ENCODE results near the gene MRPL22. TPM values are rescaled to one million over a fixed set of nuclear protein-coding genes. Genes with fewer than 3 reads are reported as not detected.
"Not testable (repeated sequence)": the region's sequence is repeated elsewhere in the genome, so short reads cannot be mapped to it uniquely, and the experiment has no call there.

The MRPL22 gene
- total RNA-seq, 4 donors from 2014 or later: 19.1 to 24.4 (median 22.2) TPM

GRCh38 chr5:154966874-154967273 lies 26.0 kb downstream of the MRPL22 start:
- H3K4me3 ChIP-seq (ENCODE audit: low read depth, poor library complexity, severe bottlenecking): no peak overlapping the region
- DNase-seq (ENCODE audit: low spot score in 2 of 2): no peak
- no peak for TF ChIP-seq POLR2A (IDR thresholded peaks at IDR 0.05)
- TF ChIP-seq, protein P1, sequence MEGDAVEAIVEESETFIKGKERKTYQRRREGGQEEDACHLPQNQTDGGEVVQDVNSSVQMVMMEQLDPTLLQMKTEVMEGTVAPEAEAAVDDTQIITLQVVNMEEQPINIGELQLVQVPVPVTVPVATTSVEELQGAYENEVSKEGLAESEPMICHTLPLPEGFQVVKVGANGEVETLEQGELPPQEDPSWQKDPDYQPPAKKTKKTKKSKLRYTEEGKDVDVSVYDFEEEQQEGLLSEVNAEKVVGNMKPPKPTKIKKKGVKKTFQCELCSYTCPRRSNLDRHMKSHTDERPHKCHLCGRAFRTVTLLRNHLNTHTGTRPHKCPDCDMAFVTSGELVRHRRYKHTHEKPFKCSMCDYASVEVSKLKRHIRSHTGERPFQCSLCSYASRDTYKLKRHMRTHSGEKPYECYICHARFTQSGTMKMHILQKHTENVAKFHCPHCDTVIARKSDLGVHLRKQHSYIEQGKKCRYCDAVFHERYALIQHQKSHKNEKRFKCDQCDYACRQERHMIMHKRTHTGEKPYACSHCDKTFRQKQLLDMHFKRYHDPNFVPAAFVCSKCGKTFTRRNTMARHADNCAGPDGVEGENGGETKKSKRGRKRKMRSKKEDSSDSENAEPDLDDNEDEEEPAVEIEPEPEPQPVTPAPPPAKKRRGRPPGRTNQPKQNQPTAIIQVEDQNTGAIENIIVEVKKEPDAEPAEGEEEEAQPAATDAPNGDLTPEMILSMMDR (IDR thresholded peaks at IDR 0.05): no peak
- intact Hi-C loops (cut with DNase I; ENCODE audit: low total_unique reads): no loop called here
- WGBS, 2 donors: 83 to 89% methylated on average over 3 of the region's 3 CpGs

- intact Hi-C loops (cut with DNase I; ENCODE audit: low total_unique reads): no loop called here
- 77 to 80% methylated on average over 5 of the region's 5 CpGs for WGBS, 2 donors
- DNase-seq (ENCODE audit: low spot score in 2 of 2): no peak
- TF ChIP-seq, protein P1 (IDR thresholded peaks at IDR 0.05): no peak
- TF ChIP-seq POLR2A (IDR thresholded peaks at IDR 0.05): no peak
- no peak overlapping the region for H3K4me3 ChIP-seq (ENCODE audit: low read depth, poor library complexity, severe bottlenecking)
Measured at GRCh38 chr5:154967421-154968024, 26.6 kb downstream of the MRPL22 start.

DNA sequence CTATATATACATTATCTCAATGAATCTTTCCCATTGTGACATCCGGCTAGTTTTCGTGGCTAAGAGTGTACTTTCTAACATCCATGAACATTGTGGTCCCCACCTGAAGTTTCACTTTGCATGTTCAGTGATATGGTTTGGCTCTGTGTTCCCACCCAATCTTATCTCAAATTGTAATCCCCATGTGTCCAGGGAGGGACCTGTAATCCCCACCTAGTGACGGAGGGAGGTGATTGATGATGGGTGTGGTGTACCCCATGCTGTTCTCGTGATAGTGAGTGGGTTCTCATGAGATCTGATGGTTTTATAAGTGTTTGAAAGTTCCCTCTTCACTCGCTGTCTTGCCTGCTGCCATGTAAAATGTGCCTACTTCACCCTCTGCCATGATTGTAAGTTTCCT lies 28.1 kb downstream of the MRPL22 start:
- H3K4me3 ChIP-seq (ENCODE audit: low read depth, poor library complexity, severe bottlenecking): no peak overlapping the region
- intact Hi-C loops (cut with DNase I; ENCODE audit: low total_unique reads): no loop called here
- WGBS, 2 donors: 90 to 91% methylated on average over 5 of the region's 5 CpGs
- no peak for TF ChIP-seq POLR2A (IDR thresholded peaks at IDR 0.05)
- TF ChIP-seq, protein P1 (IDR thresholded peaks at IDR 0.05): no peak
- DNase-seq (ENCODE audit: low spot score in 2 of 2): no peak

DNA sequence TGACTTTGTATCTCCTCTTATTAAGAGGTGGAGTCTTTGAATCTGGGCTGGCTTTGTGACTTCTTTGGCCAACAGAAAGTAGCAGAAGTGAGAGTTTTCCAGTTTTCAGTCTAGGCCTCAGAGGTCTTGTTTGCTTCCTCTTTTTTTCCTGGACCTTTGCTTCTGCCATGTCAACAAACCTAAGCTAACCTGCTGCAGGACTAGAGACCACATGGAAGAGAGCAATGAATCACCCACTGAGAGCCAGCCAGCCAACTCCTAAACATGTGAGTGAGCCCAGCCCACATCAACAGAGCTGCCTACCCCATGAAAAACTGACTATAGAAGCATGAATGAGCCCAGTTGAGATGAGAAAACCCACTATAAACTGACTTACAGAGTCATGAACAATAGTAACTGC lies 29.9 kb downstream of the MRPL22 start:
- TF ChIP-seq, protein P1 (IDR thresholded peaks at IDR 0.05): no peak
- no peak for TF ChIP-seq POLR2A (IDR thresholded peaks at IDR 0.05)
- intact Hi-C loops (cut with DNase I; ENCODE audit: low total_unique reads): no loop called here
- H3K4me3 ChIP-seq (ENCODE audit: low read depth, poor library complexity, severe bottlenecking): no peak overlapping the region
- no peak for DNase-seq (ENCODE audit: low spot score in 2 of 2)

- 82 to 86% methylated on average over 2 of the region's 2 CpGs for WGBS, 2 donors
- no peak overlapping the region for H3K4me3 ChIP-seq (ENCODE audit: low read depth, poor library complexity, severe bottlenecking)
- intact Hi-C loops (cut with DNase I; ENCODE audit: low total_unique reads): no loop called here
- no peak for DNase-seq (ENCODE audit: low spot score in 2 of 2)
- TF ChIP-seq, protein P1 (IDR thresholded peaks at IDR 0.05): no peak
- TF ChIP-seq POLR2A (IDR thresholded peaks at IDR 0.05): no peak
Measured at GRCh38 chr5:154971501-154971900, 30.6 kb downstream of the MRPL22 start.

- DNase-seq (ENCODE audit: low spot score in 2 of 2): no peak
- H3K4me3 ChIP-seq (ENCODE audit: low read depth, poor library complexity, severe bottlenecking): no peak overlapping the region
- no peak for TF ChIP-seq POLR2A (IDR thresholded peaks at IDR 0.05)
- TF ChIP-seq, protein P1 (IDR thresholded peaks at IDR 0.05): no peak
- intact Hi-C loops (cut with DNase I; ENCODE audit: low total_unique reads): no loop called here
- 79% methylated on average over 2 of the region's 2 CpGs for WGBS, 2 donors
Measured at GRCh38 chr5:154972476-154973080, 31.7 kb downstream of the MRPL22 start.

DNA sequence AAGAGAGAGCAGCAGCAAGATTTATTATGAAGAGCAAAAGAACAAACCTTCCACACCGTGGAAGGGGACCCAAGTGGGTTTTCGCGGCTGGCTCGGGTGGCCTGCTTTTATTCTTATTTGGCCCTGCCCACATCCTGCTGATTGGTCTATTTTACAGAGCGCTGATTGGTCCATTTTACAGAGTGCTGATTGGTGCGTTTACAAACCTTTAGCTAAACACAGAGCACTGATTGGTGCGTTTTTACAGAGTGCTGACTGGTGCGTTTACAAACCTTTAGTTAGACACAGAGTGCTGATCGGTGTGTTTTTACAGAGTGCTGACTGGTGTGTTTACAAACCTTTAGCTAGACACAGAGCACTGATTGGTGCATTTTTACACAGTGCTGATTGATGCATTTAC lies 35.2 kb downstream of the MRPL22 start:
- H3K4me3 ChIP-seq (ENCODE audit: low read depth, poor library complexity, severe bottlenecking); intact Hi-C loops (cut with DNase I; ENCODE audit: low total_unique reads); DNase-seq (ENCODE audit: low spot score in 2 of 2): not testable (repeated sequence)
- 94 to 96% methylated on average over 9 of the region's 9 CpGs for WGBS, 2 donors
